CD1c-positive myeloid dendritic cell (primary cell): ENCODE results near the gene CCR2.
"Not testable (repeated sequence)": the region's sequence is repeated elsewhere in the genome, so short reads cannot be mapped to it uniquely, and the experiment has no call there.

ENCODE experiments used
- DNase-seq: peaks from one replicate; pipeline ENCODE4 v3.0.0-alpha.2; 2016; ENCODE audit errors: extremely low spot score

The CCR2 gene

DNA sequence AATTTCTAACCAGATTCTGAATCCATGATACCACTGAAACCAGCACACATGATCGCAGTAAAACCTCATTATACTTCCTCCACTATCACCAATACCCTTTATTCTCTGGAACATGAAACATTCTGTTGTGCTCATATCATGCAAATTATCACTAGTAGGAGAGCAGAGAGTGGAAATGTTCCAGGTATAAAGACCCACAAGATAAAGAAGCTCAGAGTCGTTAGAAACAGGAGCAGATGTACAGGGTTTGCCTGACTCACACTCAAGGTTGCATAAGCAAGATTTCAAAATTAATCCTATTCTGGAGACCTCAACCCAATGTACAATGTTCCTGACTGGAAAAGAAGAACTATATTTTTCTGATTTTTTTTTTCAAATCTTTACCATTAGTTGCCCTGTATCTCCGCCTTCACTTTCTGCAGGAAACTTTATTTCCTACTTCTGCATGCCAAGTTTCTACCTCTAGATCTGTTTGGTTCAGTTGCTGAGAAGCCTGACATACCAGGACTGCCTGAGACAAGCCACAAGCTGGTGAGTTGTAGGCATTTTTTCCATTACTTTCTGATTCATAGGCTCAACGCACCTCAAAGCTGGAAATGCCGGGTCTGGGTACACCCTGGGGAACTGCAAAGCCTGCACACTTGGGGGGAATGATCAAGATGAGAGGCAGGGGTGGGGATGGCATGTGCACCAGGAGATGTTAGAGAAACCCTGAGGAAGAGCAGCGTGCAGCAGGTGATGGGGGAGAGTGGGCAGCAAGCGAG, at the start of gene CCR2:
TSS of gene CCR2 (plus strand) at position 465 of the 764 bp plus-strand sequence. CDS start 3,417 bp downstream, outside the sequence.
- peak; percentile 50 for DNase-seq

DNA sequence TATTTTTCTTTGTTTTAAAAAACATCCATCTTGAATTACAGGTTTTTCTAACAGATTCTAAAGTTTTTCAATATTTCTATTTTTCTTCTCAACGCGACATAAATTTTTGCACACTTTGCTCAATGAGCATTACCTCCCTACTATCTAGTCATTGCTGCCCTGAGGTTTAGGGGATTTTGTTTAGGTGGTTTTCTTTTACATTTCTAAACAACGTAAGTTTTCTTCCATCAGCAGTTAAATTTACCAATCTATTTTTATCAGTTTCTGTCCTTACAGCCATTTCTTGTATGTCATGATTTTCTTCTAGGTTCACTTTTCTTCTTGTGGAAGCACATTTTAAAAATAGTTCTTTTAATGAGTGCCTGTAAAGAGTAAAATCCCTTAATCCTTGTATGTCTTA, 49.2 kb upstream of the CCR2 start:
- no peak for DNase-seq

DNA sequence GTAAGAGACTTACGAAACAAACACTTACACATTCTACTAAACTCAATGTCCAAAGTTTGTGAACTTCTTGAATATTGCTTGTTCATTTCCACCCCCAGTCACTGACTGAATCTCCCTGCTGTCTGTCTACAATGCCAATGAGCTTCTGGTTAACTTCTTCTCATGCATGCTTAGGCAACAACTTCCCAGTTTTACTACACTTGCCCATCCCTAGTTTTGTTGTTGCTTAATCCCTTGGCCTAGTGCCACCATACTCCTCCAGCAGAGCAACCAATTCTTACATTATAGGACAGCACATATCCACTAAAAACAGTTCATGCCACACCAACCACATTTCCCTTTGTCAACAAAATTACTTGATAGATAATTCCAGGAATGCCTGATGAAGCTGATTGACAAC, 40.9 kb upstream of the CCR2 start:
- peak; percentile 95 for DNase-seq

DNA sequence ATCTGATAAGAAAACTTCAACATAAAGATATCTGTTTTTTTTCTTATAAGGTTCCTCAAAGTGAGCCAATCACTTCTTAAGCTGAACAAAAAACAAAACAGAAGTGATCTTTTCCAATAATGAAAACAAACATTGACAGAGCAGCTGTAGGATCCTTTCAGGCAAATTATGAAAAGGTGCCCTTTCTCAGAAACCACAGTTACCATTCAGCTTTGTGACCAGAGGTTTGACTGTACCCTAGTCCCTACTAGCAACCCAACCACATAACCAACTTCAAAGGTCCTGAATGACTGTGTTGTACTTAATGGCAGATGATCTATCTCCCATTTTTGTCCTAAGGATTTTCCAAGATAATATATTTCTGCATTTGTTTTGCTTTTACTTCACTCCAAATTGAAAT, 39.4 kb upstream of the CCR2 start:
- DNase-seq = peak; percentile 69

DNA sequence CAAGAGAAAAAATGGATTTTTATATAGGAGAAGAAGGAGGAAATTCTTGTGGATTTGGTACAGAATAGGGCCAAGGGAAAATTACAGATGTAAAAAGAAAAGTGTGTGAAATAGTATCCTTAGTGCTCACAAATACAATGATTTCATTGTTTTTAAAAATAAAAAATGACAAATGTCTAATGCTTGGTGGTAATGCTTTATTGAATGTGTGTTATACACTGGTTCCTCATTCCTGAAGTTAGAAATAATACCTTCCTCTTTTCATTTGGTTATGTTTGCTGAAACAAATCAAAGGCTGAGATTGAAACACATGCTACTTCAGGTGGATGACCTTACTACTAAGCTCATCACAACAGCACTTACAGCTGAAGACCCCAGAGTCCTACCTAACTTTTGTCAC, 37.7 kb upstream of the CCR2 start:
- peak; percentile 70 for DNase-seq

DNA sequence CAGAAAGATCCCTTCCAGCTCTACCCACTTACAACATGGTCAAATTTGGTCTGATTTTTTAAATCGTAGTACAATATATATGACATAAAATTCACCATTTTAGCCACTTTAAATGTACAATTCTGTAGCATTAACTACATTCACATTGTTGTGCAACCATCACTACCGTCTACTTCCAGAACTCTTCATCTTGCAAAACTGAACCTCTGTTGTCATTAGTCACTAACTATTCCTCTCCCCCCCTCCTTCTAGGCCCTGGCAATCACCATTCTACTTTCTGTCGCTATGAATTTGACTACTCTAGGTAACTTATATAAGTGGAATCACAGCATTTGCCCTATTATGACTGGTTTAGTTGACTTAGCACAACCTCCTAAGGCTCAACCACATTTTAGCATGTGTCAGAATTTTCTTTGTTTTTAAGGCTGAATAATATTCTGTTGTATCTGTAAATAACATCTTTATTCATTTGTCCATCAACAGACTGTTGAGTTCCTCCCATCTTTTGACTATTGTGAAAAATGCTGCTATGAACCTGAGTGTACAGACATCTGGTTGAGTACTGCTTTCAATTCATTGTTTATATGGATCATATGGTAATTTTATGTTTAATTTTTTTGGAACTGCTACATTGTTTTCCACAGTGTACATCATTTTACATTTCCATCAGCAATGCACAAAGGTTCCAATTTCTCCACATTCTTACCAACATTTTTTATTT, 35.5 kb upstream of the CCR2 start:
- peak; percentile 72 for DNase-seq

DNA sequence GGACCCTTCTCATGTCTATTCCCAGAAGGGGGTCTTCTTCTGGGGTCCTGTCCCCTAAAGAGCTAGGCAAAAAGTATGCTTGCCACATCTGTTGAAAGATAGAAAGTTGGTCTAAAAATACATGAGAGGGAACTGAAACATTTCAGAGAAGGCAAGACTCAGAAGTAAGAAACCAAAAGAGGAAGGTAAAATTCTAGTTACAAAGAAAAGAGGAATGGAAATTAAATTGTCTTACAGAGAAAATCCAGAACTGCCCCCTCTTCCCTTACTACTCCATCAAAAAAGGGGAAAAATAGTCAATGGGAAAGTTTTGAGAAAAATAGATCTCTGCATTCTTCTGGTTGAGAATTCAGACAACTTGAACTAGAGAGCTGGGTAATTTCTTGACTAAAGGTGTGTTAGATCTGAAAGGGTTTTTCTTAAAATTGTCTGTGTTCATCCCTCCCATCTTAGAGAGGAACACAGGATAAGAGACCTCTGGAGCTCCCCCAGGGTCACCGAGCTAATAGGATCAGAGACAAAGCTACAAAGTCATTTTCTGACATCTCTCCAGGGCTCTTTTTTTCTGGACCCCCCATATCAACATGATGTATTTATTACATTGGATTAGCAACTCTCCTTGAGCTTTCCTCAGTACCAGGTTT, 32.3 kb upstream of the CCR2 start:
- peak; percentile 77 for DNase-seq

DNA sequence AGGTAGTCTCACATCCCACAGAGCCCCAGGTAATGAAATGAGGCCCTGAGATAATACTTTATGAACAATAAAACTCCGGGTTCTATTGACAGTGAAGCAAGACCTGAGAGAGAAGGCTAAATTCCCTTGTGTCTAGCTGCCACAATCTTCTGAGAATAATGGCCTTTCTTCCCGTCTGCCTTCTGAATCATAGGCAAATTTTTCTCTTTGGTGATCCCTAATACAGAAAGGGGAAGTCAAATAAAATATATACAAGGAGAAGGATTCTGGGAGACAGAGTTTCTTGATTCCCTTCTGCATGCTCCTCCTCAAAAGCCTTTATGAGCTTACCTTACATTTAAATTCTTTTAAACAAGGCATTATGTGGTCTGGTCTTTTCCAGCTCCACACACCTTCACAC, 29.9 kb upstream of the CCR2 start:
- DNase-seq = peak; percentile 53

DNA sequence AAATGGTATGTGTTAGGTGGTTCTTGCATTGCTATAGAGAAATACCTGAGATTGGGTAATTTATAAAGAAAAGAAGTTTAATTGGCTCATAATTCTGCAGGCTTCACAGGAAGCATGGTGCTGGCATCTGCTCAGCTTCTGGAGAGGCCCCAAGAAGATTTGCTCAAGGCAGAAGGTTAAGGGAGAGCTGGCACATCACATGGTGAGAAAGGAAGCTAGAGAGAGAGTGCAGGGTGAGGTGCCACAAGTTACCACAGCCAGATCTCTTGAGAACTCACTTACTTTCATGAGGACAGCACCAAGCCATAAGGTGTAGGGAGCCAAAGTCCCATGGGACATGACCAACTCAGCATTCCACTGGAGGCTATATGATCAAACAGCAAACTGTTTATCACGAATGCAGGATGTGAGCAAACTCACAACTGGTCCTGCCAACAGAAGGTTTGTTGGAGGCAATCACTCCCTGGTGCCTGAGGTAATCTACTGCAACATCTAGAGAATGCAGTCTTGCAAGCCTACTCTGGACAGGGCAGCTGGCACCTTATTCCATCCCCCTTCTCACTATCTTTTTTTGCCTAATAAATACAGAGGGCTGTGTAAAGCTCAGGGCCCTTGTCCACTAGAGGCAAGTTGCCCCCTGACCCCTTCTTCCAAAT, 28.1 kb upstream of the CCR2 start:
- DNase-seq = no peak

DNA sequence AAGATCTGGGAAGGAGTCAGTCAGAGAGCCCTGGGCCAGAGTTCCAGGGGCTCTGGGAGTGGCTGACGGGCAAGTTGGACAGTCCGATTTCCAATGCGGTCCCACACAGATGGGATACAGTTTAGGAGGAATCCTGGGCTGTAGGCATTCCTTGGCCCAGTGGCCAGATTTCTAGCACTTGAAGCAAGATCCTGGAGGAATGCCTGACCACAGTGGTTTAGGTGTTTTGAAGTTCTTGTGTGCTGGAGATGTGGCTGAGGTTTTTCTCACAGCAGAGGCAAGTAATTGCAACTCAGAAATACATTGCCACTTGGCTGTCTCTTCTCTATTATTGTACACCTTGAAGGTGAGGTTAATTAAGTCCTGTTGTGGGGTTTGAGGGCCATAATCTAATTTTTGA, 23.2 kb upstream of the CCR2 start:
- DNase-seq = not testable (repeated sequence)

DNA sequence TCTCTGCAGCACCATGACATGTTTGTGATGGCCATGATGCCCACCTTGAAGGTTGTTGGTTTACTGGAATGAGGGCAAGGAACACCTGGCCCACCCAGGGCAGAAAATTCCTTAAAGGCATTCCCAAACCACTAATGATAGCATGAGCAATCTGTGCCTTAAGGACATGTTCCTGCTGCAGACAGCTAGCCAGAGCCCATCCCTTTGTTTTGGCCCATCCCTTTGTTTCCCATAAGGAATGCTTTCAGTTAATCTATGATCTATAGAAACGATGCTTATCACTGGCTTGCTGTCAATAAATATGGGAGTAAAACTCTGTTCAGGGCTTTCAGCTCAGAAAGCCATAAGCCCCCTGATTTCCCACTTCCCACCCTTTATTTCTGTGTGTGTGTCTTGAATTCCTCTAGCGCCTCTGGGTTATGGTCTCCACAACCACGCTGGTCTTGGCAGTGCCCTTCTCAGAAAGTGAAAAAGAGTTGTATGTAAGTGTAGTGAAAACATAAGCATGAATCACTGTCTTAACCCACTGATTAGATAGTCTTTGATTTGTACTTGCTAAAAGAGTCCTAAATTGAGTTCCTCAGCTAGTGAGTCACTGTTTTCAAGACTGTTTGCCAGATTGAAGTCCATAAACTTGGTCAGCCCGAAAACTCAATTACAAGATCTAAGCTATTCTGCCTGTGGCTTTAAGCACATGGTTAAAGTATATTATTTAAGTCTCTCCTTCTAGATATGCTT, 19.0 kb upstream of the CCR2 start:
- DNase-seq = no peak

DNA sequence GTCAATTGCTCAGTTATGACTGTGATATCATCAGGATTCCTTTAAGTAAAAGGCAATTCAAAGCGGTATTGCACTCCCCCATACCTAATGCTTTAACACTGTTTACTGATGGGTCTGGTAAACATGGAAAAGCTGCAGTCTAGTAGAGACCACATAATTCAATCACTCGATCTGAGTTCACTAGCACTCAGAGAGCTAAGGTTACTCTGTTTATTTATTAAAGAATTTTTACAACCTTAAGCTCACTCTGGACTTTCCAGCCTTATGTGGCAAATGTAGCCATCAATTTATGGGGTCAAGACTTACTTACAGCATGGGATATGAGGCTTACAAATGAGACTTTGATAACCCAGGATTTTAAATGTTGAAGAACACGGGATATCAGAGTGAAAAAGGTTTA, 18.4 kb upstream of the CCR2 start:
- DNase-seq = no peak

DNA sequence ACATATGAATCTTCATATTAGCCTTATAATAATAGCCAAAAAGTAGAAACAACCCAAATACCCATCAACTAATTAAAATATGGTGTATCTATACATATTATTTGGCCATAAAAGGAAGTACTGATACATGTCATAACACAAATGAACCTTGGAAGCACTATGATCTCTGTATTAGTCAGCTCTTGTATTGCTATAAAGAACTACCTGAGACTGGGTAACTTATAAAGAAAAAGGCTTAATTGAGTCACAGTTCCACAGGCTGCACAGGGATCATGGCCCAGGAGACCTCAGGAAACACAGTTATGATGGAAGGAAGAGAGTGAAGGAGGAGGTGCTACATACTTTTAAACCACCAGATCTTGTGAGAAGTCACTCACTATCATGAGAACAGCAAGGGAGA, 16.0 kb upstream of the CCR2 start:
- no peak for DNase-seq

DNA sequence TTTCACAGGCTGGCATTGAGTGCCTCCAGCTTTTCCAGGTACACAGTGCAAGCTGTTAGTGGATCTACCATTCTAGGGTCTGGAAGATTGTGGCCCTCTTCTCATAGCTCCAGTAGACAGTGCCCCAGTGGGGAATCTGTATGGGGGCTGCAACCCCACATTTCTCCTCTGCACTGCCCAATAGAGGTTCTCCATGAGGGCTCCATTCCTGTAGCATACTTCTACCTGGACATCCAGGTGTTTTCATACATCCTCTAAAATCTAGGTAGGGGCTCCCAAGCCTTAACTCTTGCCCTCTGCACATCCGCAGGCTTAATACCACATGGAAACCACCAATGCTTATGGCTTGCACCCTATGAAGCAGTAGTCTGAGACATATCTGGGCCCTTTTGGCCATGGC, 15.1 kb upstream of the CCR2 start:
- DNase-seq = no peak

DNA sequence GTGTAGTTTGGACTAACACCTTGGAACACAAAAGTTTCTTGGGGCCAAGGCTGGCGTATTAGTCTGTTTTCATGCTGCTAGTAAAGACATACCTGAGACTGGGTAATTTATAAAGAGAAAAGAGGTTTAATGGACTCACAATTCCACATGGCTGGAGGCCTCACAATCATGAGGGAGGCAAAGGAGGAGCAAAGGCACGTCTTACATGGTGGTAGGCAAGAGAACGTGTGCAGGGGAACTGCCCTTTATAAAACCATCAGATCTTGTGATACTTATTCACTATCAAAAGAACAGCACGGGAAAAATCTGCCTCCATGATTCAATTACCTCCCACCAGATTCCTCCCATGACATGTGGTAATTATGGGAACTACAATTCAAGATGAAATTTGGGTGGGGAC, 9.4 kb upstream of the CCR2 start:
- no peak for DNase-seq

DNA sequence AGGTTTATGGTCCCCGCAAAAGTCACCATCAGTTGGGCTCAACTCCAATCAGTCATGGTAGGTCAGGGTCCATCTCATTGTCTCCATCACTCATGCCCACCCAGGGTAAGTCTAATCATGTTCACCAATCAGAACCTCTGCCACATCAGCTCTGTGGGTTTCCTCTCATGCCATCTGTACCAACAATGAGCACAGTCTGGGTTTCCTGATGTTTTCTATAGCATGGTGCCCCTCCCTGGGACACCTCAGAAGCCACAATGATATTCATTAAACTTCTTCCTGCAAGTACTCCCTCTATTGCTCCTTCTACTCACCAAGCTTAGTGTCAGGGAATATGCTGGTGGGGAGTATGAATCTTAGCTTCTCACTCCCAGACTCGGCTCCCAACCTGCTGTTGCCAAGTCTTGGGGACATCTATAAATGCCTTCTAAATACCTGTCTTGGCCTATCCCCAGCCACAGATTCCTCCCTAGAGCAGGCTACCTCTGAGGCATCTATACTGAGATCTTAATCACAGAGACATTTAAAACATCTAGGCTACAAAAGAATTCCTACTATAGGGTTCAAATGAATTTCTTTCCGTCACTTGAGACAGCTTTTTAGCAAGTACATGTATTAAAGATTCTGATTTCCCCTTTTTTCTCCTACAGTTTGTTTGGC, 5.0 kb upstream of the CCR2 start:
- DNase-seq = no peak

DNA sequence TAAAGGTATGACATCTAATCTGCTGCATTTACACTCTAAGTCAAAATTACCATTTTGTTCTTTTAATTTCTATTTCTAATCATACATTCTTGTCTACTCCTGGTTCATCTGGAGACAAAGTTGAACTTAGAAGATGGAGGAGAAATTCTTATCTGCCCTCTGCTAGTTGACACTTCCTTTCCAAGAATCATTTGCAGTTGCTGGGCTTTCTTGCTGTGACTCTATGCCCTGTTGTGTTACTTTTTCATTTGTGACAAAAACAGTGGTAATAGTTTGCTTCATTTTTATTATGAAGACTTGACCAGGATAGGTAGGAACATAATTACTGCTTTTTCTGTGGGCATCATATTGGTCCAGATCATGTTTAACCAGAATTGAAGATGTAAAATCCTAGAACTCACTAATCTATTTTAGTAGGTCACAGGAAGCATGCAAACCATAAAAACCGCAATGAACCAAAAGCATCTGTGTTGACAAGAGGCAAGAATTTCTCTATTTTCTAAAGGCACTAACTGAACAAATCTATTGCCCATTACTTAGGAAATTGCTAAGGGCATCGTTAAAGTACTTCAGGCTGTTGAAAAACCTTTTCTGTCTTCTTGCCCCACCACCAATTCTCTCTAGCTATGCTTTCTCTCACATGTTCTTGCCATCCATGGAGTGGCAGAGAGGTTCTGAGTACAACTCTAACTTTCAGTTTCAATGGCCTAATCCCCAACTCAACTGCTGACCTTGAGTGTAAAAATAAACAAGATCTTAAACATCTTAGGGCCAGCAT, 4.2 kb upstream of the CCR2 start:
- no peak for DNase-seq

DNA sequence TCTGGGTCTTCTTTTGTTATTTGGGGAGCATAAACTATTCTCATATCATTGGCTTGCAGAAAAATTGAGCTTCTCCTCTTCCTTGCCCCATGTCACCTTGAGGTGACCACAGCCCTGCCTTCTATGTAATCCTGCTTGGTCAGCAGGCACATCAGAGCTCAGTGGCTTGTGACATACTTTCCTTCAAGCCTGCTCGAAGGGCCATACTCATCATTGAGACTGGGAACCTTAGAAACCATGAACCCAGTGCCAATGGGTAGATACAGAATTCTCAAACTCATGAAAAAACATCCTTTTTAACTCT, 3.7 kb upstream of the CCR2 start:
- no peak for DNase-seq

DNA sequence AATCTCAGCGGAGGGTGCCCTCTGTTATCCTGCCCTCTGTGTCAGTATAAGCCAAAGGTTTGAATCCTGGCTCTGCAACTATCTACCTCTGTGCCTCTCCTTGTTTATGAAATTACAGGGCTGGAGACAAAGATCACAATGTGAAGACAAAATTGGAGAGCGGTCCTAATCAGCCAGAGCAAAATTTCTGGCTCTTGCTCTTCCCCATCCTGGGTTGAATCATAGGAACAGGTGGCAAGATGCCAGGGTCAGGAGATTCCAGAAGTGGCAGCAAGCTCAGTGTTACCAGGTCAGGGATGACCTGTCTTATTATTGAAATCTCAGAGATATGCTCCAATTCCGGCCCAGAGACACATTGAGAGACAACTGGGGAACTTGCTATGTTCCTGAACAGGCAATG, 2.3 kb upstream of the CCR2 start:
- no peak for DNase-seq

DNA sequence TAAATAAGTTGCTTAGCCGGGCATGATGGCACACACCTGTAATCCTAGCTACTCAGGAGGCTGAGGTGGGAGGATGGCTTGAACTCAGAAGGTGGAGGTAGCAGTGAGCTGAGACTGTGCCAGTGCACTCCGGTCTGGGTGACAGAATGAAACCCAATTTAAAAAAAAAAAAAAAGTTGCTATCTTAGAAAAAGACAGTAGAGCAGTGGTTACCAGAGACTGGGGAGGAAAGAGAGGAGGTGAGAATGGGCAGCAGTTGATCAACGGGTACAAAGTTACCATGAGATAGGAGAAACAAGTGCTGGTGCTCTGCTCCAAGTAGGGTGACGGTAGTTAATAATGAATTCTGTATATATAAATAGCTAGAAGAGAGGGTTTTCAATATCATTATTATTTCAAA, 821 bp upstream of the CCR2 start:
- DNase-seq = no peak

DNA sequence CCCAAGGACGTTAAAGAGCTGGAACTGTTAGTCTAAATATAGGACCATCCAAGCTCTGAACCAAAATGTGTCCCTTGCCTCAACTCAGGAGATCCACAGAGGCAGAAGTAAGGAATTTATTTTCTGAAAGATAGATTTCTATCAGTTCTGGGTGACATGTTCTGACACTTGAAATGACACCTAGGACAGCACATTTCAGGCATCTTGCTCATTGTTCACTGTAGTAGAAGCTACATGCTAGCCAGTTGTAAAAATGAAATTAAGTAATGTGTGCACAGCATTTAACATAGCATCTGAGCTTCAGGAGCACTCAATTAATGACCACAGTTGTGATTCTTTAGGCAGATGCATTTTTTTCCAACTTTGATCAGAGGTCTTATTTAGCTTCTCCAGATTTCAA, 567 bp downstream of the CCR2 start:
- no peak for DNase-seq
